Head of caudate nucleus (tissue), 42 donors: Measurements from ENCODE around the gene CRYBA1.
"Not testable (repeated sequence)": the region's sequence is repeated elsewhere in the genome, so short reads cannot be mapped to it uniquely, and the experiment has no call there.

ENCODE experiments used
- DNase-seq, 42 donors: peaks; one replicate each; pipeline versions ENCODE4 v3.0.0 to v3.0.0-alpha.2; 2020 to 2021; ENCODE audit warnings: mixed read lengths in 7 of 42
- intact Hi-C: fragments of 100-400 bp; cut with DNase I; formaldehyde crosslinking; loops from one replicate; pipeline ENCODE4 v1.15.0; 2022

The CRYBA1 gene

GRCh38 chr17:29256735-29257466 is 10.2 kb downstream of the CRYBA1 start:
- DNase-seq = no peak
- intact Hi-C loops = no loop called here

DNA sequence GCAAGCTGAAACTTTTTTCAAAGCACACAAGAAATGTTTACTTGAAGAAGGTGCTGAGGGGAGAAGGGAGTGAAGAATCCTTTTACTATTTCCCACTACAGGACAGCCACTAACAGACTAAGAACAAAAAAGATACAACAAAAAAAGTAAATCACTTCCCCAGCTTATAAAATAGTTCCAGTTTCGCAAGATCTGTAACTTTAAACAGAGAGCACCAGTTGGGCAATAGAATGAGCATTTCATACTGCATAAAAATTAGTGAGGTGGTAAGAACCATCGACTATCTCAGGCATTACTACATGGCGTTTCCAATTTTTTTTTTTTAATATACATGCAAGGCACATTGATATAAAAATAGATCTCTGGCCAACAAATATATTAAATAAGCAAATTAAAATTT is 11.1 kb downstream of the CRYBA1 start:
- DNase-seq = no peak
- intact Hi-C loops = no loop called here

GRCh38 chr17:29263916-29264315 is 17.3 kb downstream of the CRYBA1 start:
- intact Hi-C loops = no loop called here
- no peak for DNase-seq

- DNase-seq, intact Hi-C loops: not testable (repeated sequence)
These were observed 25.3 kb downstream of the CRYBA1 start for GRCh38 chr17:29271980-29272379.

DNA sequence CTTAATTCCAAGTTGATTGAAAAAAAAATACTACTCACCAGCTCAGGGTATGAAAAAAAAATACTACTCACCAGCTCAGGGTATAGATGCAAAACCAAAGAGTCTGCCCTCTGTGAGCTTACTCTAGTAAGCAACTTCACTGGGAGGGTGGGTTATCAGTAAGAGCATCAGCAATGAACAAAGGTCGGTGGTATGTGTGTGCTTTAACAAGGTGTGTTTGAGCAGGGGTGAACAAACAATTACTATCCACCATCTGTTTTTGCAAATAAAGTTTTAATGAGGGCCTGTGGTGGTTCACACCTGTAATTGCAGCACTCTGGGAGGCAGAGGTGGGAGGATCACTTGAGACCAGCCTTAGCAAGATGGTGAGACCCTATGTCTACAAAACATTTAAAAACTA is 27.3 kb downstream of the CRYBA1 start:
- intact Hi-C loops = no loop called here
- DNase-seq = no peak

GRCh38 chr17:29278692-29279091 is 32.0 kb downstream of the CRYBA1 start:
- intact Hi-C loops = no loop called here
- no peak for DNase-seq

- DNase-seq = no peak
- intact Hi-C loops = no loop called here
These were observed 32.9 kb downstream of the CRYBA1 start for GRCh38 chr17:29279397-29280070.

GRCh38 chr17:29283496-29283895 is 36.8 kb downstream of the CRYBA1 start:
- DNase-seq = no peak
- intact Hi-C loops = no loop called here

DNA sequence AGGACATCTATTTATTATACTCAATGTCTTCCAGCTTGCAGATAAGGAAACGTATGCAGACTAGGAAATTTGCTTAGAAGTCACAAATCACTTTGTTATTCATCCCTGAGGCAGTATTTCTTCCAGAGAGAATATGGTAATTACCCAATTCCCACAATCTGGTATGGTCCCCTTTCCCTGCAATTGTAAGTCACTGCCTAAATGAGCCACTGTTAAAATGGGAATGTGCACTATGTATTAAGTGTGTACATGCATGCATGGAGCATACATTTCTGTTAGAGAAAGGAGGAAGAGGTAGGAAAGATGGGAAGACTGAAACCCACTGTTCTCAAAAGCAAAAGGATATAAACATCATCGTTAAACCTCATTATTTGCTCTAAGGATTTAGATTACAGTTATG is 37.3 kb downstream of the CRYBA1 start:
- intact Hi-C loops = no loop called here
- no peak for DNase-seq

- intact Hi-C loops = loop anchor here (5.0 to 10.0 kb wide), 3 partner anchors 73 to 275 kb away; partner anchors contain the start of genes ABHD15 and TP53I13
- DNase-seq = no peak
These were observed 43.2 kb downstream of the CRYBA1 start for GRCh38 chr17:29289852-29290251.

DNA sequence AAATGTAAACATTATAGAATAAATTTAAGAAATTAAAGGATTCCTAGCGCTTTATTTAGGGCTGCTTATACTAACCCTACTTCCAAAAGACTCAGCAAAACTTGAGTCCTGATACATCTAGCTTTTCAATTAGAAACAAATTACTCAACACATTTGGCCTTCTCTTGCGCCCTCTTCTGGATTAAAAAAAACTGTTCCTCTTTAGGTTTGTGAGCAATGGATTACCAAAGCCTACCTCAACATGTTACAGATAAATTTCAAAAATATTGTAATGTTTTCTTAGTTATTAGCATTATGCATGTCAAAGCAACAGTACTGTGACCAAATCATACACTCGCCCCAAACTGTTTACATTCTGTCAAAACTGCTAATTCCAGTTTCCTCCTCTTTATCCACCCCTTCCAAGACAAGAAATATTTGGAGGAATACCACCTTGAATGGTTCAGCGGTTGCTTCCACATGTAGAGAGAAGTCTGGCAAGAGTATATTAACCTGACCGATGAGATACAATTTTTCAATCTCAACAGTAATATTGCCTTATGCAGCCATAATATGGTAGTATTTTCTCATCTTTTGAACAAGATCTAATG is 44.6 kb downstream of the CRYBA1 start:
- intact Hi-C loops = loop anchor here (5.0 to 10.0 kb wide), 3 partner anchors 74 to 274 kb away; partner anchors contain the start of genes ABHD15 and TP53I13
- DNase-seq = peak in 14 of 42 donors; percentile 15 to 76 (median 36)

GRCh38 chr17:29292071-29292991 is 45.7 kb downstream of the CRYBA1 start:
- intact Hi-C loops = loop anchor here (5.0 to 10.0 kb wide), 3 partner anchors 75 to 272 kb away; partner anchors contain the start of genes ABHD15 and TP53I13
- peak; percentile 30 to 87 (median 67) for DNase-seq

DNA sequence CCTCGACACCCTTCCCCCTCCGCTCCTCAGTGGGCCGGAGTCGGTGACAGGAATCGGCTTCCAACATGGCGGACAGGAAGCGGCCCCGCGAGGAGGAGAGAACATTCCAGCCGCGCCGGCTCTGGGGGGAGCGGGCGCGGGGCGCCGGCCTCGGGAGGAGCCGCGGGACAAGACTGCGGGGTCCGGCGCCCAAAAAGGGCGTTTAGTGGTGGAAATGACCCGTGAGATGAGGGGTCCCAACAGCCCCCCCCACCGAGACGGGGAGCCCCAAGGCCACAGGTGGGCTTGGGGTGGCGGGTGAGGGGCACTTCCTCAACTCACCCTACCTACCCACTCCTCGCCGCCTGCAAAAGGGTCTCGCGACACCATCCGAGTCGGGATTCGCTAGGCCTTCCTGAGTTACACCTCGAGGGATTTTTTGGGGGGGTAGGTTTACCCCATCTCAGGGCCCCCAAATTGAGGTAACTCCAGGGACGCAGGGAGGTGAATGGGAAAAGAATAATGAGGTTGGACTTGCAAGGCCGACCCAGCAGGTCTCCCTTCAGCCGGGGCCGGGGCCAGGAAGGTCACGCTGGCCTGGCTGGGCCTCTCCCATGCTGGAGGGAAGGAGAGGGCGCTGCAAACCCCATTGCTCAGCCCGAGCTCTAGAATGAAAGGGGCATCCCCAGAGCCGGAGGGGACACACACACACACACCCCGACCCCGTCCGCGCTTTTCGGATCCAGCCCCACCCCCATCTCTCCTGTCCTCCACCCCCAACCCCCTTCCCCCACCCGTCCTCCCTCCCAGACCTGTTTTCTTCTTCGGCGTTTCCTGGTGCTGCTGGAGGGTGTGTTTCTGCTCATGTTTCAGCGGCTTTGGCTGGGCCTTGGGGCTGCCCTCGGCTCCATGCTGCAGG is 46.6 kb downstream of the CRYBA1 start:
- intact Hi-C loops = loop anchor here (5.0 to 10.0 kb wide), 3 partner anchors 76 to 272 kb away; partner anchors contain the start of genes ABHD15 and TP53I13
- DNase-seq = peak; percentile 18 to 83 (median 62)

DNA sequence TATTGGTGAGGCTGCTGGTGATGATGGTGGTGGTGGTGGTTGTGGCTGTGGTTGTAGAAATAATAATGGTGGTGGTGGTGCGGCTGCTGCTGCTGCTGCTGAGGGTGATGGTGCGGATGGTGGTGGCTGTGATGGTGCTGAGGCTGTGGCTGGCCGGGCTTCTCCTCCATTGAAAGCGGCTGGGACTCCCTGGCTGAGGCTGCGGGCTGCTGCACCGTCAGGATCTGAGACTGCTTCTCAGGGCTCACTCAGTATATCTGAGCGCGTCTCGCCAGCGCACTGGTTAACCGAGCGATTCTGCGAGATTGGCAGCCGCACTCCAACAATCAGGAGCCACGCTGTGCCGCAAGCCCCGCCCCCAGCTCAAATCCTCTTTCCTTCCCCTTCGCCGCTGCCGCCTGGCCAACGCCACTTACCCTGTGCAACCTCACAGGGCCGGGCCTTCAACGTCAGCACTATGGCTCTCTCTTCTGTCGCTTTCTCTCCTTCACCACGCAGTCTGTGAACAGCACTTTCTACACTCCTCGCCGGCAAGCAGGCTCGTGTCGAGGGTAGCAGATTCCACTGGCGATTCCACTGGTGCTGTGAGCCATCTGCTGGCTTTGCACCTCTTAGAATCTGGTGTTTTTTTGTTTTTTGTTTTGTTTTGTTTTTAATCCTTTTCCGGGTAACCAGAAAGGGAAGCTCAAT is 47.4 kb downstream of the CRYBA1 start, which contains the start of gene NUFIP2:
TSS of gene NUFIP2 (minus strand) at position 259 of the 690 bp plus-strand sequence. CDS start at position 170, 89 bp downstream.
- intact Hi-C loops = loop anchor here (5.0 to 10.0 kb wide), 3 partner anchors 77 to 271 kb away; partner anchors contain the start of genes ABHD15 and TP53I13
- DNase-seq = peak; percentile 98 to 100 (median 100)

DNA sequence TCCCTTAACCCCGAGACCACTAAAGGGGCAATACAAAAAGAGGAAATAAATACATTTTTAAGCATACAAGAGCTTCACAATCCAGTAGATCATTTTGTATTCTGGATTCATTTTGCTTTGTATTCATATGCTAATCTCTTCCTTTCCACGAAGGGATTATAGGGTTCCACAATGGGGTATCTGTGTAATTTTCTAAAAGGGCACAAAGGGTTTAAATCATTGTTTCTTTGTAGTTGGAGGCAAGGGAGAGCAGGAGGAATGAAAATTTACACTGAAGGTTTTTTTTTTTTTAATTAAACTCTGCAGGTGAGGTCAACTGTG is 47.9 kb downstream of the CRYBA1 start:
- intact Hi-C loops = loop anchor here (5.0 to 10.0 kb wide), 3 partner anchors 77 to 270 kb away; partner anchors contain the start of genes ABHD15 and TP53I13

DNA sequence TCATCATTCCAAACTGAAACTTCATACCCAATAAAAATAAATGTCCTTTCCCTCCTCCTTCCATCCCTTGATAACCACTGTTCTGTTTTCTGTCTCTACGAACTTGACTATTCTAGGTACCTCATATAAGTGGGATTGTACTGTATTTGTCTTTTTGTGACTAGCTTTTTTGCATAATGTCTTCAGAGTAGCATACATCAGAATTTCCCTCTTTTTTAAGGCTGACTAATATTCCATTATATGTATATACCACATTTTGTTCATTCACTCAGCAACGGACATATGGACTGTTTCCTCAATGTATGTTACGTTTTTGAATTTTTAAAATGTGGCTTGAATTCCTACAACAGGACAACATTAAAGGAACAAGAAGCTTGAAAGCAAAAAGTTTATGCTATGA is 48.8 kb downstream of the CRYBA1 start:
- intact Hi-C loops = loop anchor here (10.0 kb wide), 1 partner anchor 269 kb away; the partner anchor contains the start of genes ABHD15 and TP53I13

More for the DNA sequence above, 47.9 kb downstream of the CRYBA1 start:
- no peak for DNase-seq

GRCh38 chr17:29299031-29299430 is 52.4 kb downstream of the CRYBA1 start:
- no peak for DNase-seq
- intact Hi-C loops = loop anchor here (10.0 kb wide), 1 partner anchor 266 kb away; the partner anchor contains the start of genes ABHD15 and TP53I13

More for the DNA sequence above, 48.8 kb downstream of the CRYBA1 start:
- no peak for DNase-seq
